Testis (tissue), 2 donors: Measurements from ENCODE around the gene G0S2.

ENCODE experiments used
- CTCF ChIP-seq, 3 experiments: fragments of 450-650 bp in 2 of 3; fragments of 200-600 bp in 1 of 3; sonication (generic) in 1 of 3; IDR thresholded peaks; one replicate each; pipeline ENCODE4 v1.5.1; 2016 to 2019; ENCODE audit warnings: antibody characterized with exemption in 3 of 3, mild to moderate bottlenecking in 2 of 3, moderate library complexity in 1 of 3
- POLR2A ChIP-seq: fragments of 450-650 bp; IDR thresholded peaks from one replicate; pipeline ENCODE4 v1.6.1; 2017; ENCODE audit warnings: antibody characterized with exemption, mild to moderate bottlenecking, moderate library complexity

GRCh38 chr1:209642816-209643215 lies 32.4 kb upstream of the G0S2 start:
- TF ChIP-seq CTCF (IDR thresholded peaks at IDR 0.05) (no peak), POLR2A (no peak)
